ENCODE results near the gene AHCYL2. TPM values are rescaled to one million over a fixed set of nuclear protein-coding genes. Genes with fewer than 3 reads are reported as not detected.

Gene AHCYL2
- total RNA-seq, 1 donor from 2014 or later: 39.3 TPM

GRCh38 chr7:129273936-129274335 is 49.1 kb downstream of the AHCYL2 start:
- Histone ChIP-seq H3K36me3 (peaks cover 6% of the 10 kb centered on the region), H3K4me3 (no peak overlapping the region), H4K20me1 (ENCODE audit: low read depth) (no peaks in the 10 kb centered on the region), H3K27me3 (no peaks in the 10 kb centered on the region), H3K27ac (no peak overlapping the region), H3K4me1 (no peaks in the 10 kb centered on the region), H3K9me3 (ENCODE audit: low read depth) (no peaks in the 10 kb centered on the region), H3K4me2 (no peak overlapping the region), H3F3A (ENCODE audit: low read depth) (peaks cover 16% of the 10 kb centered on the region), H3K9ac (no peak overlapping the region), H3K79me2 (ENCODE audit: low read depth) (peaks cover 4% of the 10 kb centered on the region), H2AFZ (replicated peaks) (no peak overlapping the region)
- no peak overlapping the region for H3K4me3 Mint-ChIP-seq
- no peaks in the 10 kb centered on the region for H3K27me3 Mint-ChIP-seq (ENCODE audit: insufficient read depth, low read depth)
- H3K27ac Mint-ChIP-seq: no peak overlapping the region
- H3K4me1 Mint-ChIP-seq: no peaks in the 10 kb centered on the region
- DNase-seq (ENCODE audit: low spot score): no peak
- peaks cover 26% of the 10 kb centered on the region for H3K9me3 Mint-ChIP-seq
- H3K36me3 Mint-ChIP-seq: peaks cover 34% of the 10 kb centered on the region
- no peak for TF ChIP-seq EZH2 (IDR thresholded peaks at IDR 0.05)
- TF ChIP-seq CTCF (IDR thresholded peaks at IDR 0.05): no peak
- no peak for TF ChIP-seq EZH2phosphoT487 (IDR thresholded peaks at IDR 0.05)

DNA sequence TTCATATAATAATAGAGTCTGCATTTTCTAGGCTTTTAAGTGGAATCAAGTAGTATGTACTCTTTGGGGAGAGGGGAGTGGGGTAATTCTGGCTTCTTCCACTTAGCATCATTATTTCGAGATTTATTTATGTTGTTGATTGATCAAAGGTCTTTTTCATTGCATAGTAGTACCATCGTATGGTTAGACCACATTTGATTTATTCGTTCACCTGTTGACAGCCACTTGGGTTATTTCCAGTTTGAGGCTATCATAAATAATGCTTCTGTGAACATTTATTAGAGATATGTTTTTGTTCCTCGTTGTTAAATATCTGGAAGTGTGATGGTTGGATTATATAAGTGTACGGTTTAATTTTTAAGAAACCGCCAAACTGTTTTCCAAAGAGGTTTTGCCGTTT is 52.8 kb downstream of the AHCYL2 start:
- H3K9me3 Mint-ChIP-seq: peaks cover 17% of the 10 kb centered on the region
- H3K27ac ChIP-seq: no peak overlapping the region
- no peaks in the 10 kb centered on the region for H3K27me3 ChIP-seq
- no peak overlapping the region for H3K27ac Mint-ChIP-seq
- no peak overlapping the region for H3K4me3 ChIP-seq
- H3K79me2 ChIP-seq (ENCODE audit: low read depth): no peaks in the 10 kb centered on the region
- peaks cover 11% of the 10 kb centered on the region for H3F3A ChIP-seq (ENCODE audit: low read depth)
- H3K4me3 Mint-ChIP-seq: no peak overlapping the region
- no peak overlapping the region for H3K9ac ChIP-seq
- H3K4me2 ChIP-seq: no peak overlapping the region
- no peaks in the 10 kb centered on the region for H4K20me1 ChIP-seq (ENCODE audit: low read depth)
- H3K9me3 ChIP-seq (ENCODE audit: low read depth): no peaks in the 10 kb centered on the region
- H2AFZ ChIP-seq (replicated peaks): no peak overlapping the region
- no peak for DNase-seq (ENCODE audit: low spot score)
- TF ChIP-seq CTCF (IDR thresholded peaks at IDR 0.05): no peak
- TF ChIP-seq EZH2phosphoT487 (IDR thresholded peaks at IDR 0.05): no peak
- TF ChIP-seq EZH2 (IDR thresholded peaks at IDR 0.05): no peak
- H3K4me1 Mint-ChIP-seq: peaks cover 5% of the 10 kb centered on the region
- H3K27me3 Mint-ChIP-seq (ENCODE audit: insufficient read depth, low read depth): no peaks in the 10 kb centered on the region
- peaks cover 7% of the 10 kb centered on the region for H3K4me1 ChIP-seq
- peaks cover 6% of the 10 kb centered on the region for H3K36me3 ChIP-seq
- peaks cover 32% of the 10 kb centered on the region for H3K36me3 Mint-ChIP-seq

DNA sequence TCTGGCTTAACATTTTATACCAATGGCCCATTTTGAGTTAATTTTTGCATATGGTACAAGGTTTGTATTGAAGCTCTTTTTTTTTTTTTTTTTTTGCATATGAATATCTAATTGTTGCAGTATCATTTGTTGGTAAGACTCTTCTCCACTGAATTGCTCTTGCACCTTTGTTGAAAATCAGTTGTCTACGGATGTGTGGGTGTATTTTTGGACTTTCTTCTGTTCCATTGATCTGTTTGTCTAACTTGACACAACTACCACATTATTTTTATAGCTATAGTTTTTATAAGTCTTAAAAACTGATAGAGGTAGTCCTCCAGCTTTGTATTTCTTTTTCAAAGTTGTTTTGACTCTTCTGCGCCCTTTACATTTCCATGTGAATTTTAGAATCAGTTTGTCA is 53.9 kb downstream of the AHCYL2 start:
- Mint-ChIP-seq H3K36me3 (peaks cover 28% of the 10 kb centered on the region), H3K4me1 (peaks cover 14% of the 10 kb centered on the region), H3K27me3 (ENCODE audit: insufficient read depth, low read depth) (no peaks in the 10 kb centered on the region), H3K4me3 (no peak overlapping the region), H3K9me3 (peaks cover 10% of the 10 kb centered on the region), H3K27ac (no peak overlapping the region)
- Histone ChIP-seq H3K79me2 (ENCODE audit: low read depth) (no peaks in the 10 kb centered on the region), H3K4me3 (no peak overlapping the region), H3K9me3 (ENCODE audit: low read depth) (no peaks in the 10 kb centered on the region), H4K20me1 (ENCODE audit: low read depth) (no peaks in the 10 kb centered on the region), H3K27me3 (no peaks in the 10 kb centered on the region), H3K9ac (no peak overlapping the region), H3F3A (ENCODE audit: low read depth) (peaks cover 21% of the 10 kb centered on the region), H3K36me3 (peaks cover 3% of the 10 kb centered on the region), H3K4me1 (peaks cover 13% of the 10 kb centered on the region), H3K4me2 (no peak overlapping the region), H3K27ac (no peak overlapping the region), H2AFZ (replicated peaks) (no peak overlapping the region)
- no peak for TF ChIP-seq EZH2phosphoT487 (IDR thresholded peaks at IDR 0.05)
- no peak for TF ChIP-seq CTCF (IDR thresholded peaks at IDR 0.05)
- TF ChIP-seq EZH2 (IDR thresholded peaks at IDR 0.05): no peak
- no peak for DNase-seq (ENCODE audit: low spot score)
